Body of pancreas (tissue), 4 donors: Measurements from ENCODE around the gene ZNF345. TPM values are rescaled to one million over a fixed set of nuclear protein-coding genes. Genes with fewer than 3 reads are reported as not detected.

Experiments used
- ATAC-seq: fragments of 150-250 bp; one replicate; pipeline ENCODE4 v1.9.1; 2016
- DNase-seq, 4 donors: peaks; one replicate each; pipeline ENCODE4 v3.0.0-alpha.2; 2019
- H3K27ac ChIP-seq, 4 donors: fragments of 200-600 bp; sonication (generic); 1 replicate in 3 of 4; 2 replicates in 1 of 4; pipeline versions ENCODE4 v1.5.1 to v1.6.1; 2016 to 2019; ENCODE audit warnings: mild to moderate bottlenecking in 1 of 4, mixed read lengths in 1 of 4, moderate library complexity in 1 of 4
- H3K27me3 ChIP-seq, 2 donors: fragments of 200-600 bp; sonication (generic); one replicate each; pipeline ENCODE4 v1.6.0; 2016; ENCODE audit warnings: mild to moderate bottlenecking in 1 of 2
- H3K36me3 ChIP-seq, 2 donors: fragments of 200-600 bp; sonication (generic); replicated peaks in 1 of 2; 2 replicates each; pipeline ENCODE4 v1.5.1; 2016; ENCODE audit warnings: low read depth in 2 of 2; ENCODE audit not compliant: insufficient read depth in 1 of 2
- H3K4me1 ChIP-seq: fragments of 200-600 bp; sonication (generic); one replicate; pipeline ENCODE4 v1.6.0; 2016
- H3K4me3 ChIP-seq, 2 donors: fragments of 200-600 bp; sonication (generic); 1 replicate in 1 of 2; 2 replicates in 1 of 2; pipeline ENCODE4 v1.5.1; 2016 to 2019
- H3K9me3 ChIP-seq, 3 donors: fragments of 200-600 bp; sonication (generic); 1 replicate in 2 of 3; 2 replicates in 1 of 3; pipeline ENCODE4 v1.5.1; 2016
- CTCF ChIP-seq, 7 experiments: fragments of 450-650 bp in 4 of 7; fragments of 200-600 bp in 3 of 7; sonication (generic) in 3 of 7; IDR thresholded peaks; one replicate each; pipeline ENCODE4 v1.5.1; 2016 to 2019; ENCODE audit warnings: antibody characterized with exemption in 7 of 7
- POLR2A ChIP-seq, 3 donors: fragments of 450-650 bp; IDR thresholded peaks; one replicate each; pipeline ENCODE4 v1.6.1; 2016; ENCODE audit warnings: antibody characterized with exemption in 3 of 3, mild to moderate bottlenecking in 2 of 3
- WGBS, 2 donors: methylation state at CpG; one replicate each; pipeline ENCODE4 v1.1.5; 2017; 5-methylcytosine and 5-hydroxymethylcytosine counted together
- intact Hi-C: fragments of 100-400 bp; cut with DNase I; formaldehyde crosslinking; loops from one replicate; pipeline ENCODE4 v1.15.1; 2023
- small RNA-seq: library from RNA; depleted of rRNA; stranded (forward); fragments of <200 nt; gene quantifications from one replicate; pipeline ENCODE3, GENCODE V24; 2016
- total RNA-seq, 2 donors: library from RNA; depleted of rRNA; stranded (reverse); fragments of >200 nt; gene quantifications; one replicate each; pipeline ENCODE4 v1.1.0, GENCODE V29; 2016

Gene ZNF345
- total RNA-seq, 2 donors from 2014 or later = 1.3 TPM

- peak in 1 of 3 donors; percentile 45 for TF ChIP-seq POLR2A (IDR thresholded peaks at IDR 0.05)
- TF ChIP-seq CTCF (IDR thresholded peaks at IDR 0.05) = peak in 6 of 7 experiments; percentile 38 to 75 (median 51)
- Histone ChIP-seq H3K27me3 (no peaks in the 10 kb centered on the region), H3K4me1 (peaks cover 16% of the 10 kb centered on the region), H3K36me3 (peaks cover 0 to 1% of the 10 kb centered on the region in 2 donors), H3K4me3 (peak within 1 kb of the TSS; percentile 95 to 96), H3K9me3 (no peaks in the 10 kb centered on the region), H3K27ac (peak within 1 kb of the TSS; percentile 53 to 93 (median 86))
- peak; percentile 79 to 89 (median 85) for DNase-seq
- peak; percentile 92 for ATAC-seq
- intact Hi-C loops = no loop called here
- 0 to 1% methylated on average over 13 to 57 of the region's 57 CpGs for WGBS, 2 donors
These were observed 65.5 kb downstream of the ZNF345 start, which contains the start of the genes ZNF568 and ZNF829 for GRCh38 chr19:36915992-36916830. Gene ZNF568 (plus strand): TSS chr19:36916332. CDS start chr19:36922771, 6,439 bp downstream. Gene ZNF829 (minus strand): TSS chr19:36916291. CDS start chr19:36915167, 1,124 bp downstream.

- Histone ChIP-seq H3K4me3 (peak overlapping the region in 1 of 2 donors; percentile 95), H3K36me3 (peaks cover 0 to 1% of the 10 kb centered on the region in 2 donors), H3K27ac (peak overlapping the region in 2 of 4 donors; percentile 88 to 93), H3K27me3 (no peaks in the 10 kb centered on the region), H3K9me3 (no peaks in the 10 kb centered on the region), H3K4me1 (peaks cover 16% of the 10 kb centered on the region)
- no peak for ATAC-seq
- TF ChIP-seq POLR2A (IDR thresholded peaks at IDR 0.05) (no peak), CTCF (IDR thresholded peaks at IDR 0.05) (no peak)
- intact Hi-C loops = no loop called here
- 29 to 51% methylated on average over 7 of the region's 7 CpGs for WGBS, 2 donors
- DNase-seq = no peak
These were observed 66.3 kb downstream of the ZNF345 start for GRCh38 chr19:36916991-36917390.

GRCh38 chr19:36918090-36918489 lies 67.4 kb downstream of the ZNF345 start:
- H3K4me3 ChIP-seq = no peak overlapping the region
- no peaks in the 10 kb centered on the region for H3K9me3 ChIP-seq
- TF ChIP-seq CTCF (IDR thresholded peaks at IDR 0.05) (no peak), POLR2A (IDR thresholded peaks at IDR 0.05) (no peak)
- 93 to 94% methylated on average over 9 of the region's 9 CpGs for WGBS, 2 donors
- no peak for ATAC-seq
- no peaks in the 10 kb centered on the region for H3K27me3 ChIP-seq
- intact Hi-C loops = no loop called here
- no peak for DNase-seq
- H3K27ac ChIP-seq = no peak overlapping the region
- H3K36me3 ChIP-seq = peaks cover 0 to 1% of the 10 kb centered on the region in 2 donors
- H3K4me1 ChIP-seq = peaks cover 16% of the 10 kb centered on the region

Small RNA genes lying within 50 kb of the gene (small RNA-seq; reads per million reads assigned to genes)
- not detected for gene RF00019

Other genes starting within 250 kb of the ZNF345 start
- 1 to 10 TPM; 3.1 to 6.3 TPM for gene ZNF382, start 245.6 kb upstream of the ZNF345 start, total RNA-seq
- gene ZNF461, start 184.0 kb upstream of the ZNF345 start, total RNA-seq = 10 to 100 TPM in 1 of 2 donors, 1 to 10 TPM in 1; 1.6 to 10.6 TPM
- 1 to 10 TPM; 3.3 to 9.3 TPM for gene ZNF567, start 163.3 kb upstream of the ZNF345 start, total RNA-seq
- gene ZNF850, start 78.1 kb upstream of the ZNF345 start, total RNA-seq = 1 to 10 TPM; 1.3 to 1.6 TPM
- 1 to 10 TPM; 1.6 to 5.7 TPM for gene ZNF790, start 12.5 kb upstream of the ZNF345 start, total RNA-seq
- 1 to 10 TPM in 1 of 2 donors, under 1 TPM in 1; 0.66 to 1.6 TPM for gene ZNF829, start 65.4 kb downstream of the ZNF345 start, total RNA-seq
- 1 to 10 TPM; 5.9 to 7.0 TPM for gene ZNF568, start 65.5 kb downstream of the ZNF345 start, total RNA-seq
- 1 to 10 TPM; 2.6 to 4.4 TPM for gene ZNF420, start 227.6 kb downstream of the ZNF345 start, total RNA-seq